B cell (primary cell): ENCODE data around the gene RNF224. TPM values are rescaled to one million over a fixed set of nuclear protein-coding genes. Genes with fewer than 3 reads are reported as not detected.

Experiments used
- ATAC-seq: fragments of 200-7000 bp; cut with Tn5 transposase; one replicate; pipeline ENCODE4 v1.10.0; 2021; ENCODE audit warnings: low read depth, mild to moderate bottlenecking, moderate number of reproducible peaks, moderate library complexity
- CTCF ChIA-PET: fragments of 350-600 bp; sonication (Branson Sonifier 250); formaldehyde crosslinking; loops from one replicate; lab custom pipeline; 2021; ENCODE audit warnings: antibody characterized with exemption, inconsistent platforms; lab: Charles Lee
- POLR2A ChIA-PET: fragments of 350-600 bp; sonication (Branson Sonifier 250); formaldehyde crosslinking; loops from one replicate; lab custom pipeline; 2021; ENCODE audit warnings: antibody characterized with exemption; lab: Charles Lee
- DNase-seq: peaks from one replicate; pipeline ENCODE4 v3.0.0; 2013
- H2AFZ ChIP-seq: 2 replicates; pipeline ENCODE4 v1.6.1; 2012; ENCODE audit warnings: mild to moderate bottlenecking, low read depth, low read length; ENCODE audit not compliant: insufficient read depth, poor library complexity, severe bottlenecking
- H3K27ac ChIP-seq, 2 donors: 1 replicate in 1 of 2; 2 replicates in 1 of 2; pipeline ENCODE4 v1.5.1; 2012 to 2013; ENCODE audit warnings: low read length in 2 of 2, mild to moderate bottlenecking in 2 of 2, moderate library complexity in 1 of 2
- H3K27me3 ChIP-seq, 4 experiments: fragments of 200-600 bp in 1 of 4; sonication (generic) in 1 of 4; replicated peaks in 1 of 4; 1 replicate in 2 of 4; 2 replicates in 2 of 4; pipeline versions ENCODE4 v1.6.1 to v1.7.0; 2013 to 2016; ENCODE audit warnings: low read length in 3 of 4, mild to moderate bottlenecking in 2 of 4, mixed read lengths in 1 of 4, moderate library complexity in 1 of 4; ENCODE audit not compliant: insufficient read depth in 4 of 4, control insufficient read depth in 3 of 4; ENCODE audit errors: control extremely low read depth in 1 of 4
- H3K36me3 ChIP-seq, 2 experiments: replicated peaks in 1 of 2; 1 replicate in 1 of 2; 2 replicates in 1 of 2; pipeline versions ENCODE4 v1.6.1 to v1.7.1; 2013; ENCODE audit warnings: low read length in 1 of 2; ENCODE audit not compliant: insufficient read depth in 2 of 2, control insufficient read depth in 1 of 2; ENCODE audit errors: control extremely low read depth in 1 of 2, extremely low read depth in 1 of 2
- H3K4me1 ChIP-seq, 2 donors: fragments of 200-600 bp in 1 of 2; sonication (generic) in 1 of 2; 1 replicate in 1 of 2; 2 replicates in 1 of 2; pipeline versions ENCODE4 v1.5.1 to v1.6.1; 2013 to 2017; ENCODE audit warnings: low read length in 2 of 2; ENCODE audit not compliant: control insufficient read depth in 2 of 2, insufficient read depth in 2 of 2
- H3K4me2 ChIP-seq: replicated peaks from 2 replicates; pipeline ENCODE3; 2012; ENCODE audit warnings: mild to moderate bottlenecking, low read depth, low read length; ENCODE audit not compliant: poor library complexity, severe bottlenecking
- H3K4me3 ChIP-seq, 5 experiments: fragments of 200-600 bp in 1 of 5; sonication (generic) in 1 of 5; 1 replicate in 3 of 5; 2 replicates in 2 of 5; pipeline versions ENCODE4 v1.5.1 to v1.7.0; 2011 to 2016; ENCODE audit warnings: low read length in 4 of 5, mild to moderate bottlenecking in 4 of 5, low read depth in 2 of 5, control low read depth in 1 of 5, moderate library complexity in 1 of 5; ENCODE audit not compliant: insufficient read depth in 1 of 5; ENCODE audit errors: control extremely low read depth in 1 of 5, extremely low read depth in 1 of 5
- H3K79me2 ChIP-seq: fragments of 200-600 bp; sonication (generic); one replicate; pipeline ENCODE4 v1.6.0; 2016; ENCODE audit warnings: low read length; ENCODE audit not compliant: control insufficient read depth, insufficient read depth
- H3K9ac ChIP-seq: fragments of 200-600 bp; sonication (generic); 2 replicates; pipeline ENCODE4 v1.6.1; 2017; ENCODE audit warnings: mild to moderate bottlenecking, low read length, moderate library complexity
- H3K9me3 ChIP-seq, 3 donors: one replicate each; pipeline versions ENCODE4 v1.6.1 to v1.7.1; 2013; ENCODE audit warnings: low read length in 2 of 3; ENCODE audit not compliant: control insufficient read depth in 2 of 3, insufficient read depth in 1 of 3; ENCODE audit errors: control extremely low read depth in 1 of 3
- H4K20me1 ChIP-seq: 2 replicates; pipeline ENCODE4 v1.6.0; 2012; ENCODE audit warnings: mild to moderate bottlenecking, low read length; ENCODE audit not compliant: insufficient read depth, control insufficient read depth, poor library complexity, severe bottlenecking
- H3K27ac Mint-ChIP-seq: one replicate; pipeline ENCODE4 v1.8.0; 2021; ENCODE audit warnings: mixed read lengths
- H3K27me3 Mint-ChIP-seq: one replicate; pipeline ENCODE4 v1.8.0; 2021; ENCODE audit warnings: mixed read lengths
- H3K4me1 Mint-ChIP-seq: one replicate; pipeline ENCODE4 v1.8.0; 2021; ENCODE audit warnings: mixed read lengths
- H3K4me3 Mint-ChIP-seq: one replicate; pipeline ENCODE4 v1.8.0; 2021; ENCODE audit warnings: mixed read lengths
- H3K9me3 Mint-ChIP-seq: one replicate; pipeline ENCODE4 v1.8.0; 2022; ENCODE audit warnings: mixed read lengths; ENCODE audit not compliant: insufficient read depth
- CTCF ChIP-seq: fragments of 200-600 bp; IDR thresholded peaks from one replicate; pipeline ENCODE4 v1.8.0; 2022; ENCODE audit warnings: antibody characterized with exemption, mild to moderate bottlenecking
- EZH2 ChIP-seq: IDR thresholded peaks from 2 replicates; pipeline ENCODE4 v1.6.1; 2012; ENCODE audit warnings: borderline replicate concordance, low read depth, mild to moderate bottlenecking, moderate library complexity, low read length; ENCODE audit not compliant: insufficient read depth, poor library complexity, severe bottlenecking
- WGBS: methylation state at CpG from one replicate; pipeline ENCODE4 v1.1.5; 2013; ENCODE audit warnings: missing lambda C conversion rate; ENCODE audit not compliant: insufficient coverage; 5-methylcytosine and 5-hydroxymethylcytosine counted together
- intact Hi-C: fragments of 100-400 bp; cut with micrococcal nuclease; formaldehyde crosslinking; loops from one replicate; pipeline ENCODE4 v1.10.0; 2022
- polyA plus RNA-seq: library from polyadenylated mRNA; depleted of rRNA; stranded (reverse); fragments of >200 nt; gene quantifications from 2 replicates; pipeline ENCODE4 v1.2.3, GENCODE V29; 2012
- total RNA-seq, 2 donors: library from RNA; stranded (reverse); fragments of 120-200 nt in 1 of 2; gene quantifications; 1 replicate in 1 of 2; 2 replicates in 1 of 2; pipeline versions ENCODE4 v1.2.3 to v1.2.4, GENCODE V29; 2013 to 2022

The RNF224 gene
- total and polyA plus RNA-seq, 2 donors (not counting 1 experiment from before 2014, with no cell fraction given), result not detected

GRCh38 chr9:137199411-137200121, 27.7 kb upstream of the RNF224 start:
- Histone ChIP-seq H3K27me3 (peaks cover 0 to 6% (median 0%) of the 10 kb centered on the region in 4 experiments), H3K27ac (no peak overlapping the region), H3K9ac (no peak overlapping the region), H3K4me3 (peak overlapping the region in 3 of 5 experiments; percentile 18 to 33 (median 29)), H3K4me1 (peaks cover 26 to 35% of the 10 kb centered on the region in 2 donors), H4K20me1 (peaks cover 44% of the 10 kb centered on the region), H2AFZ (no peak overlapping the region), H3K4me2 (peak overlapping the region; percentile 96), H3K36me3 (peaks cover 0 to 5% of the 10 kb centered on the region in 2 experiments), H3K79me2 (peaks cover 80% of the 10 kb centered on the region), H3K9me3 (no peaks in the 10 kb centered on the region)
- Mint-ChIP-seq H3K4me1 (peaks cover 25% of the 10 kb centered on the region), H3K4me3 (peak overlapping the region; percentile 77), H3K27me3 (no peaks in the 10 kb centered on the region), H3K9me3 (no peaks in the 10 kb centered on the region), H3K27ac (peak overlapping the region; percentile 80)
- ChIA-PET POLR2A (interaction anchor here (0.6 to 2.0 kb wide), 2 partner anchors 11 to 75 kb away, joined by 3 to 18 read pairs; partner anchors contain the start of genes ANAPC2 and SSNA1), CTCF (interaction anchor here (1.5 kb wide), 1 partner anchor 11 kb away, joined by 7 read pairs; the partner anchor contains the start of genes ANAPC2 and SSNA1)
- DNase-seq, result peak; percentile 33
- ATAC-seq, result no peak
- intact Hi-C loops, result loop anchor here (1.0 to 10.0 kb wide), 8 partner anchors 11 to 315 kb away; partner anchors contain the start of genes ANAPC2, NELFB, SAPCD2 and SSNA1
- no peak for TF ChIP-seq EZH2
- TF ChIP-seq CTCF, result no peak
- 37% methylated on average over 45 of the region's 51 CpGs for WGBS
